A549 treated with Hydrocortisone at 1 μM for 4 hours (cell line): Measurements from ENCODE around the gene MYB. TPM values are rescaled to one million over a fixed set of nuclear protein-coding genes. Genes with fewer than 3 reads are reported as not detected.

Experiments
- total RNA-seq: library from RNA; stranded (reverse); fragments of 200-300 nt; extraction: Qiagen RNA extraction; gene quantifications from 5 replicates; pipeline ENCODE4 v1.2.3, GENCODE V29; 2022

Gene MYB
- total RNA-seq: 0.59 to 1.2 TPM (median 0.95 TPM) in 5 replicates

DNA sequence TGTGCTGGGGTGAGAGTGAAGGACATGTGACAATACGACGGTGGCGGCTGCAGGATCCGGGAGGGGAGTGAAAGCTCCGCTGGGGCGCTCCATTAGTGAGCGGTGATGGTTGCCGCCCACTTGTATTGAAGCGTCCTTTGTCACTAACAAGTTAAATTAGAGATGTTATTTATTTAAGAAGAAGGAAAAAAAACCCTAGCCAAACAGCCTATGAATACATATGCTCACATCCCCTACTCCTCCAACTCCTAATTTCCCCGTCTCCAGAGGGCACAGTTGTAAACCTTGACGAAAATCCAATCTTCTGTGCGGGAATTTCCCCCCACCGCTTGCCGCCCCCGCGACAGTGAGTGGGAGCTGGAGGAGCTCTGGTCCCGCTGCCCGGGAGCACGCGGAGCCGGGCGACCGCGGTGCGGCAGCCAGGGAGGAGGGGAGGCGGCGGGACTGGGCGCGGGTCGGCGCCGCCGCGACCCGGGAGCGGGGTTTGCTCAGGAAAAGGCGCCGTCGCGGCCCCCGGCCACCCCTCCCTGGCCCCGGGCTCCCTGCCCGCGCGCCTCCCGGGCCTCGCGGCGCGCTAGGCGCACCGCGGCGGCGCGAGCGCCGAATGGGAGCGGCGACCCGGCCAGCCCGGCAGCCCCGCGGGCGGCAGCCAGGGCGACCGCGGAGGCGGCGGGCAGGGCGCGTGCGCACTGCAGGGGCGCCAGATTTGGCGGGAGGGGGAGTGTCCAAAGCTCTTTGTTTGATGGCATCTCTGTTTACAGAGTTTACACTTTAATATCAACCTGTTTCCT, at the start of gene MYB:
Gene MYB, plus strand, starts transcription at position 767 of the 791 bp plus-strand sequence. CDS start 206 bp downstream, outside the sequence.

Other genes starting within 250 kb of the MYB start
- 0.06 to 0.22 TPM (median 0.10 TPM) in 5 replicates for gene ALDH8A1, start 231.2 kb upstream of the MYB start, total RNA-seq
- 25.6 to 46.6 TPM (median 31.7 TPM) in 5 replicates for gene HBS1L, start 126.5 kb upstream of the MYB start, total RNA-seq